Measurements from ENCODE around the gene EHMT1. TPM values are rescaled to one million over a fixed set of nuclear protein-coding genes. Genes with fewer than 3 reads are reported as not detected.

EHMT1 gene
- total and polyA plus RNA-seq, 2 of the 8 experiments (the other 6 are each of a cell fraction or from before 2014, with no cell fraction given): 95.7 to 163 TPM

GRCh38 chr9:137759117-137759516 lies 140.3 kb downstream of the EHMT1 start:
- Histone ChIP-seq H2AFZ (ENCODE audit: low read length) (no peak overlapping the region), H2BK120ac (replicated peaks; ENCODE audit: low read depth, low read length) (no peak overlapping the region), H3K9ac (replicated peaks in 1 of 4; ENCODE audit: extremely low read depth in 1 of 4, low read depth in 3 of 4, low read length in 3 of 4) (no peak overlapping the region), H4K8ac (ENCODE audit: extremely low read depth, insufficient read depth, low read length) (no peak overlapping the region), H4K91ac (replicated peaks; ENCODE audit: insufficient read length, low read length) (no peak overlapping the region), H4K5ac (ENCODE audit: insufficient read length, low read depth, low read length) (no peak overlapping the region), H3K79me2 (ENCODE audit: control insufficient read depth in 1 of 2, insufficient read depth in 2 of 2, low read length in 2 of 2) (peaks cover 0 to 29% of the 10 kb centered on the region in 2 experiments; a peak in 1 of 4 replicates), H2BK20ac (ENCODE audit: low read length) (no peak overlapping the region), H3K23ac (ENCODE audit: insufficient read length) (no peak overlapping the region), H3K14ac (ENCODE audit: insufficient read length) (no peak overlapping the region), H3K4me1 (replicated peaks in 1 of 4; ENCODE audit: control insufficient read depth in 3 of 4, insufficient read depth in 4 of 4, low read length in 3 of 4) (no peaks in the 10 kb centered on the region; a peak in 1 of 7 replicates), H3K36me3 (ENCODE audit: control insufficient read depth in 2 of 4, insufficient read depth in 4 of 4, low read length in 3 of 4) (peaks cover 18 to 41% (median 33%) of the 10 kb centered on the region in 4 experiments), H2BK15ac (ENCODE audit: low read length) (no peak overlapping the region), H3K4me3 (ENCODE audit: extremely low read depth in 1 of 4, insufficient read depth in 2 of 4, low read depth in 3 of 4, low read length in 4 of 4) (no peak overlapping the region), H3K23me2 (ENCODE audit: low read depth, low read length) (no peaks in the 10 kb centered on the region), H3K27ac (ENCODE audit: low read depth, low read length) (no peak overlapping the region), H3K4ac (replicated peaks; ENCODE audit: insufficient read length, low read depth, low read length) (no peak overlapping the region), H4K20me1 (replicated peaks in 1 of 2; ENCODE audit: control insufficient read depth in 1 of 2, insufficient read depth in 2 of 2, low read length in 2 of 2) (peaks cover 4 to 10% of the 10 kb centered on the region in 2 experiments), H3K9me3 (ENCODE audit: insufficient read depth in 2 of 2, low read depth in 1 of 2, low read length in 1 of 2) (no peaks in the 10 kb centered on the region), H3K27me3 (replicated peaks in 1 of 4; ENCODE audit: control insufficient read depth in 3 of 4, extremely low read depth in 1 of 4, insufficient read depth in 3 of 4, low read length in 3 of 4) (no peaks in the 10 kb centered on the region), H2BK12ac (ENCODE audit: low read depth, low read length) (no peak overlapping the region), H3K79me1 (ENCODE audit: low read depth, low read length) (peaks cover 6% of the 10 kb centered on the region), H3K56ac (replicated peaks; ENCODE audit: insufficient read length, low read depth, low read length) (no peak overlapping the region), H3K18ac (ENCODE audit: extremely low read depth, low read length) (no peak overlapping the region), H2BK5ac (ENCODE audit: low read depth, low read length) (no peak overlapping the region; the same call in 1 of the 2 replicates), H3K4me2 (ENCODE audit: insufficient read depth in 1 of 2, low read depth in 2 of 2, low read length in 2 of 2) (no peak overlapping the region), H2AK5ac (ENCODE audit: low read depth, low read length) (no peak overlapping the region)
- POLR2A ChIA-PET (ENCODE audit: partially characterized antibody): interaction anchor here (1.2 to 1.4 kb wide), 2 partner anchors 13 to 17 kb away, joined by 3 read pairs; no protein-coding TSS in a partner anchor
- WGBS, 2 experiments (ENCODE audit: extremely low coverage in 1 of 2, insufficient coverage in 1 of 2, insufficient read length in 1 of 2, insufficient replicate concordance in 2 of 2, low coverage in 1 of 2, low lambda C conversion rate in 2 of 2, missing lambda C conversion rate in 1 of 2): 97% methylated on average over 11 of the region's 11 CpGs; no CpG with 5 or more reads in 1 of the 2 experiments
- DNase-seq (ENCODE audit: low read depth in 1 of 2, low spot score in 2 of 2): no peak
- FAIRE-seq: no peak
- CTCF ChIA-PET (ENCODE audit: partially characterized antibody): interaction anchor here (0.7 to 1.5 kb wide), 2 partner anchors 65 to 177 kb away, joined by 3 to 4 read pairs; no protein-coding TSS in a partner anchor
- no peak for TF ChIP-seq JUN (IDR thresholded peaks at IDR 0.05; ENCODE audit: low read depth, low read length)
- TF ChIP-seq CREB1 (IDR thresholded peaks at IDR 0.05): no peak
- no peak for TF ChIP-seq RAD21 (IDR thresholded peaks at IDR 0.05 in 1 of 2, conservative IDR thresholded peaks at IDR 0.05 in 1 of 2; ENCODE audit: low read depth in 2 of 2, low read length in 2 of 2)
- no peak for TF ChIP-seq RXRA (IDR thresholded peaks at IDR 0.05; ENCODE audit: insufficient read depth, low read depth, low read length)
- no peak for TF ChIP-seq CEBPB (IDR thresholded peaks at IDR 0.05; ENCODE audit: low read depth, low read length)
- no peak for TF ChIP-seq USF2 (IDR thresholded peaks at IDR 0.05; ENCODE audit: low read length)
- TF ChIP-seq SRF (IDR thresholded peaks at IDR 0.05; ENCODE audit: low read depth, low read length): no peak

Measured in H1 (cell line).